ENCODE data around the gene PSME3IP1. TPM values are rescaled to one million over a fixed set of nuclear protein-coding genes. Genes with fewer than 3 reads are reported as not detected.

The PSME3IP1 gene
- total and polyA plus RNA-seq, 2 of the 4 experiments (the other 2 are of a cell fraction) = 50.2 to 75.2 TPM

- ChIA-PET POLR2A (ENCODE audit: unreplicated experiment) (interaction anchor here (0.5 kb wide), 1 partner anchor 9 kb away, joined by 3 read pairs; no protein-coding TSS in a partner anchor), CTCF (no interaction called here)
- WGBS, 2 experiments (ENCODE audit: extremely low coverage in 2 of 2, insufficient read length in 1 of 2) = 73% methylated on average over 3 of the region's 3 CpGs; no CpG with 5 or more reads in 1 of the 2 experiments
Measured at GRCh38 chr16:57104706-57105105, 81.1 kb downstream of the PSME3IP1 start.

More at GRCh38 chr16:57104706-57105105, 81.1 kb downstream of the PSME3IP1 start:
- TF ChIP-seq RAD21 (IDR thresholded peaks at IDR 0.05; ENCODE audit: low read length) = no peak
- no peak for TF ChIP-seq CTCF (conservative IDR thresholded peaks at IDR 0.05; ENCODE audit: low read depth, low read length)
- no peak for TF ChIP-seq MAFK (IDR thresholded peaks at IDR 0.05; ENCODE audit: low read depth, low read length)
- no peak for TF ChIP-seq SMC3 (IDR thresholded peaks at IDR 0.05; ENCODE audit: low read depth, low read length)
- TF ChIP-seq RFX5 (IDR thresholded peaks at IDR 0.05; ENCODE audit: low read depth, low read length) = no peak
- Histone ChIP-seq H2AFZ (replicated peaks; ENCODE audit: low read length, poor library complexity) (no peak overlapping the region), H4K91ac (ENCODE audit: insufficient read depth, low read depth, low read length) (no peak overlapping the region), H2BK5ac (ENCODE audit: low read depth, low read length, poor library complexity, severe bottlenecking) (no peak overlapping the region), H3K27me3 (ENCODE audit: control insufficient read depth, insufficient read depth, low read length) (no peaks in the 10 kb centered on the region), H4K20me1 (ENCODE audit: insufficient read depth, low read length) (peaks cover 18% of the 10 kb centered on the region), H3K9me3 (ENCODE audit: control insufficient read depth, insufficient read depth, low read length) (no peaks in the 10 kb centered on the region), H3K4me2 (ENCODE audit: low read depth, low read length) (no peak overlapping the region), H3K9me1 (ENCODE audit: insufficient read depth, low read length) (peaks cover 9% of the 10 kb centered on the region; the same call in 1 of the 2 replicates), H3K18ac (ENCODE audit: low read depth, low read length) (no peak overlapping the region), H3K14ac (replicated peaks; ENCODE audit: low read depth, low read length) (no peak overlapping the region), H4K5ac (ENCODE audit: low read depth, low read length) (no peak overlapping the region), H3K56ac (ENCODE audit: extremely low read depth, insufficient read depth, low read length) (no peak overlapping the region), H3K4ac (ENCODE audit: low read depth, low read length) (no peak overlapping the region), H2BK20ac (ENCODE audit: low read depth, low read length) (no peak overlapping the region), H3K23ac (ENCODE audit: low read depth, low read length) (no peak overlapping the region), H2BK15ac (ENCODE audit: low read depth, low read length) (no peak overlapping the region), H4K8ac (ENCODE audit: low read depth in 2 of 2, low read length in 2 of 2) (no peak overlapping the region), H3K36me3 (ENCODE audit: control insufficient read depth, insufficient read depth, low read length) (no peaks in the 10 kb centered on the region), H2BK120ac (ENCODE audit: low read depth, low read length) (no peak overlapping the region), H3K4me3 (ENCODE audit: insufficient read depth, low read depth, low read length) (no peak overlapping the region), H3K27ac (ENCODE audit: insufficient read depth, low read length) (no peak overlapping the region), H3K9ac (ENCODE audit: low read depth, low read length) (no peak overlapping the region), H2AK5ac (ENCODE audit: low read depth, low read length) (no peak overlapping the region), H2AK9ac (replicated peaks; ENCODE audit: low read depth, low read length, poor library complexity) (no peak overlapping the region), H3K4me1 (ENCODE audit: control insufficient read depth, insufficient read depth, low read length) (no peaks in the 10 kb centered on the region), H3K79me1 (ENCODE audit: low read depth in 1 of 2, low read length in 2 of 2) (peaks cover 0 to 38% of the 10 kb centered on the region in 2 experiments; a peak in 2 of 4 replicates)
- no peak for ATAC-seq (ENCODE audit: low read depth)
- no TSS peak for BruUV-seq (replicated peaks)
- intact Hi-C loops (cut with micrococcal nuclease) = no loop called here
- dilution Hi-C loops (cut with HindIII; ENCODE audit: low sequenced_read_pairs, unreplicated experiment) = no loop called here
- in situ Hi-C loops (cut with MboI; ENCODE audit: low sequenced_read_pairs) = no loop called here
- no peak for DNase-seq
